Measurements from ENCODE around the gene DPF1. TPM values are rescaled to one million over a fixed set of nuclear protein-coding genes. Genes with fewer than 3 reads are reported as not detected.

The DPF1 gene
- total and polyA plus RNA-seq, 4 donors: not detected

DNA sequence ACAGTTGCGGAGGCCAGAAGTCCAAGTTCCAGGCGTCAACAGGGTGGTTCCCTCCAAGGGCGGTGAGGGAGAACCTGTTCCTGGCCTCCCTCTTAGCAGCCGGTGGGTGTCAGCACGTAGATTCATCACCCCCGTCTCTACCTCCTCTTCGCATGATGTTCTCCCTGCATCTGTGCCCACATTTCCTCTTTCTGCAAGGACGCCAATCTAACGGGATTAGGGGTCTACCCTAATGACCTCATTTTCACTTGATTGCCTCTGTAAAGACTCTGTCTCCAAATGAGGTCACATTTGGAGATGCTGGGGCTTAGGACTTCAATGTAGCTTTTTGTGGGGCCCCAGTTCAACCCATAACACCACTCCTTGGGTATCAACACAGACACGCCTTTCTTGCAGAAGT is 38.5 kb downstream of the DPF1 start:
- no peaks in the 10 kb centered on the region for H3K4me1 ChIP-seq (ENCODE audit: control insufficient read depth in 4 of 4, insufficient read depth in 4 of 4, low read length in 3 of 4)
- H3K4me3 ChIP-seq (ENCODE audit: low read depth in 1 of 3, low read length in 3 of 3): no peak overlapping the region
- 96% methylated on average over 10 of the region's 10 CpGs for WGBS
- H3K9me3 ChIP-seq (ENCODE audit: control insufficient read depth in 4 of 4, low read length in 3 of 4): no peaks in the 10 kb centered on the region
- no peak overlapping the region for H3K9ac ChIP-seq (ENCODE audit: low read depth in 1 of 2, low read length in 2 of 2)
- TF ChIP-seq HNF4G (IDR thresholded peaks at IDR 0.05) (no peak), JUND (IDR thresholded peaks at IDR 0.05) (no peak), SP1 (IDR thresholded peaks at IDR 0.05) (no peak), ZBTB33 (IDR thresholded peaks at IDR 0.05) (no peak)
- no peak overlapping the region for H3K27ac ChIP-seq (ENCODE audit: low read depth in 1 of 2, low read length in 2 of 2)
- no peak for DNase-seq (ENCODE audit: low spot score)
- no peaks in the 10 kb centered on the region for H3K27me3 ChIP-seq (ENCODE audit: control insufficient read depth in 4 of 4, insufficient read depth in 4 of 4, low read length in 3 of 4)
- peaks cover 1 to 11% (median 5%) of the 10 kb centered on the region in 4 donors for H3K36me3 ChIP-seq (ENCODE audit: control insufficient read depth in 4 of 4, insufficient read depth in 3 of 4, low read depth in 1 of 4, low read length in 3 of 4)

- 96% methylated on average over 9 of the region's 9 CpGs for WGBS
- no peak for DNase-seq (ENCODE audit: low spot score)
- no peaks in the 10 kb centered on the region for H3K4me1 ChIP-seq (ENCODE audit: control insufficient read depth in 4 of 4, insufficient read depth in 4 of 4, low read length in 3 of 4)
- peaks cover 0 to 2% (median 0%) of the 10 kb centered on the region in 4 donors for H3K9me3 ChIP-seq (ENCODE audit: control insufficient read depth in 4 of 4, low read length in 3 of 4)
- H3K27ac ChIP-seq (ENCODE audit: low read depth in 1 of 2, low read length in 2 of 2): no peak overlapping the region
- H3K27me3 ChIP-seq (ENCODE audit: control insufficient read depth in 4 of 4, insufficient read depth in 4 of 4, low read length in 3 of 4): no peaks in the 10 kb centered on the region
- H3K4me3 ChIP-seq (ENCODE audit: low read depth in 1 of 3, low read length in 3 of 3): no peak overlapping the region
- peaks cover 1 to 11% (median 5%) of the 10 kb centered on the region in 4 donors for H3K36me3 ChIP-seq (ENCODE audit: control insufficient read depth in 4 of 4, insufficient read depth in 3 of 4, low read depth in 1 of 4, low read length in 3 of 4)
- no peak overlapping the region for H3K9ac ChIP-seq (ENCODE audit: low read depth in 1 of 2, low read length in 2 of 2)
- TF ChIP-seq RAD21 (IDR thresholded peaks at IDR 0.05): no peak
- TF ChIP-seq, protein P1, sequence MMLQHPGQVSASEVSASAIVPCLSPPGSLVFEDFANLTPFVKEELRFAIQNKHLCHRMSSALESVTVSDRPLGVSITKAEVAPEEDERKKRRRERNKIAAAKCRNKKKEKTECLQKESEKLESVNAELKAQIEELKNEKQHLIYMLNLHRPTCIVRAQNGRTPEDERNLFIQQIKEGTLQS (IDR thresholded peaks at IDR 0.05): no peak
- no peak for TF ChIP-seq TAF1 (conservative IDR thresholded peaks at IDR 0.05)
- no peak for TF ChIP-seq RXRA (IDR thresholded peaks at IDR 0.05)
- TF ChIP-seq GABPA (IDR thresholded peaks at IDR 0.05 in 1 of 2, conservative IDR thresholded peaks at IDR 0.05 in 1 of 2): no peak
- TF ChIP-seq FOXA2 (IDR thresholded peaks at IDR 0.05): no peak
Observed at GRCh38 chr19:38184815-38185214, 39.2 kb downstream of the DPF1 start.

DNA sequence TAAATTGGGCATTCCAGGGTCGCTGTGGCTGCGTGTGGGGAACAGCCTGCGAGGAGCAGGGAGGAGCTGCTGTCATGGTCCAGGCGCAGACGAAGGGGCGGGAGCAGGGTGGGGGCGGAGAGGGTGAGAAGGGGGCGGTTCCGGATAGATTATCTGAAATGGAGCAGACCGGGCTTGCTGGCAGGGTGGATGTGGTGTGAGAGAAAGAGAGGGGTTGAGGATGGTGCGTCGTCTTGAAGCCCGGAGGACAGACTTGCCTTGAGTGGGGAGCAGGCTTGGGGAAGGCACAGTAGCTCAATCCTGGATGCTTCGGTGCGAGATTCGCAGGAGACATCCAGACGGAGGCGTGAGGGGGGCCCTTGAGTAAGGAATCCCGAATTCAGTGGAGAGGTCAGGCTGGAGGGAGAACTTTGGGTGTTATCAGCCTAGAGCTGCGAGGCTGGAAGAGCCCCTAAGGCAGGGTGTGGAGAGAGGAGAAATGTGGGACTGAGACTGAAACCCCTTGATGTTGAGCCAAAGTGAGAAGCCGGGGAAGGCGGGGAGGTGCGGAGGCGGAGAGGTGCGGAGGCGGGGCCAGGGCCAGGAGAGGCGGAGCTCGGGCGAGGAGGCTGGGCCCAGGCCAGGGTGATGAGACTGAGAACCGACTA is 40.6 kb downstream of the DPF1 start:
- no peak overlapping the region for H3K4me3 ChIP-seq (ENCODE audit: low read depth in 1 of 3, low read length in 3 of 3)
- peak; percentile 39 for DNase-seq (ENCODE audit: low spot score)
- H3K27ac ChIP-seq (ENCODE audit: low read depth in 1 of 2, low read length in 2 of 2): no peak overlapping the region
- H3K9me3 ChIP-seq (ENCODE audit: control insufficient read depth in 4 of 4, low read length in 3 of 4): peaks cover 0 to 6% (median 2%) of the 10 kb centered on the region in 4 donors
- H3K4me1 ChIP-seq (ENCODE audit: control insufficient read depth in 4 of 4, insufficient read depth in 4 of 4, low read length in 3 of 4): no peaks in the 10 kb centered on the region
- no peaks in the 10 kb centered on the region for H3K27me3 ChIP-seq (ENCODE audit: control insufficient read depth in 4 of 4, insufficient read depth in 4 of 4, low read length in 3 of 4)
- peaks cover 1 to 14% (median 8%) of the 10 kb centered on the region in 4 donors for H3K36me3 ChIP-seq (ENCODE audit: control insufficient read depth in 4 of 4, insufficient read depth in 3 of 4, low read depth in 1 of 4, low read length in 3 of 4)
- WGBS: 83% methylated on average over 30 of the region's 30 CpGs
- no peak overlapping the region for H3K9ac ChIP-seq (ENCODE audit: low read depth in 1 of 2, low read length in 2 of 2)
- TF ChIP-seq YY1 (IDR thresholded peaks at IDR 0.05) (no peak), TAF1 (conservative IDR thresholded peaks at IDR 0.05) (no peak), RXRA (IDR thresholded peaks at IDR 0.05) (no peak), JUND (IDR thresholded peaks at IDR 0.05) (no peak), REST (IDR thresholded peaks at IDR 0.05) (no peak), RAD21 (IDR thresholded peaks at IDR 0.05) (no peak), GABPA (IDR thresholded peaks at IDR 0.05 in 1 of 2, conservative IDR thresholded peaks at IDR 0.05 in 1 of 2) (no peak), FOXA1 (IDR thresholded peaks at IDR 0.05) (no peak), EGR1 (IDR thresholded peaks at IDR 0.05; ENCODE audit: low read depth in 2 of 2) (no peak), HNF4G (IDR thresholded peaks at IDR 0.05) (no peak), NR2F2 (IDR thresholded peaks at IDR 0.05) (no peak), ZBTB33 (IDR thresholded peaks at IDR 0.05) (no peak), FOXA2 (IDR thresholded peaks at IDR 0.05) (no peak), SP1 (IDR thresholded peaks at IDR 0.05) (no peak), MAX (IDR thresholded peaks at IDR 0.05) (no peak), HNF4A (conservative IDR thresholded peaks at IDR 0.05) (no peak)

Measured in liver (tissue), 9 donors.